B cell (primary cell): ENCODE measurements around the gene ZSCAN12.

Experiments used
- EZH2 ChIP-seq: IDR thresholded peaks from 2 replicates; pipeline ENCODE4 v1.6.1; 2012; ENCODE audit warnings: borderline replicate concordance, low read depth, mild to moderate bottlenecking, moderate library complexity, low read length; ENCODE audit not compliant: insufficient read depth, poor library complexity, severe bottlenecking
- TF ChIP-seq, protein P1 (sequence below): fragments of 200-600 bp; IDR thresholded peaks from one replicate; pipeline ENCODE4 v1.8.0; 2022; ENCODE audit warnings: antibody characterized with exemption, mild to moderate bottlenecking

DNA sequence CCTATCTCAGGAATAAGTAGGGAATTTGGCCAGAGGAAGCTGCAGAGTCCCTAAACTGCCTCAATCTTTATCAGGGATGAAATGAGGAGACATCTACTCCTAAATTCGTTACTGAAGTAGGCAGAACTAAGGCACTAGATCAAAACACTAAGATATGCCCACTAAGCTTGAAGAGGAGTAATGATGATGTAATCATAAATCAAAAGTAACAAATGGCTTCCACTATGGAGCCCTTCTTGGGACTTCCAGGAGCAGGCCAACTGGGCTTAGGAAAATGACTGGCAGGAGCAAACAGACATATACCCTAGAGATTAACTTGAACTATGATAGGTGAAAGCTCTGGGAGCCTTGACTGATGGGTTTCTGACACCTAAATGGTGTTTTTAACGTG, 15.4 kb downstream of the ZSCAN12 start:
- no peak for TF ChIP-seq EZH2
- TF ChIP-seq, protein P1, sequence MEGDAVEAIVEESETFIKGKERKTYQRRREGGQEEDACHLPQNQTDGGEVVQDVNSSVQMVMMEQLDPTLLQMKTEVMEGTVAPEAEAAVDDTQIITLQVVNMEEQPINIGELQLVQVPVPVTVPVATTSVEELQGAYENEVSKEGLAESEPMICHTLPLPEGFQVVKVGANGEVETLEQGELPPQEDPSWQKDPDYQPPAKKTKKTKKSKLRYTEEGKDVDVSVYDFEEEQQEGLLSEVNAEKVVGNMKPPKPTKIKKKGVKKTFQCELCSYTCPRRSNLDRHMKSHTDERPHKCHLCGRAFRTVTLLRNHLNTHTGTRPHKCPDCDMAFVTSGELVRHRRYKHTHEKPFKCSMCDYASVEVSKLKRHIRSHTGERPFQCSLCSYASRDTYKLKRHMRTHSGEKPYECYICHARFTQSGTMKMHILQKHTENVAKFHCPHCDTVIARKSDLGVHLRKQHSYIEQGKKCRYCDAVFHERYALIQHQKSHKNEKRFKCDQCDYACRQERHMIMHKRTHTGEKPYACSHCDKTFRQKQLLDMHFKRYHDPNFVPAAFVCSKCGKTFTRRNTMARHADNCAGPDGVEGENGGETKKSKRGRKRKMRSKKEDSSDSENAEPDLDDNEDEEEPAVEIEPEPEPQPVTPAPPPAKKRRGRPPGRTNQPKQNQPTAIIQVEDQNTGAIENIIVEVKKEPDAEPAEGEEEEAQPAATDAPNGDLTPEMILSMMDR = no peak
